ENCODE measurements around the gene CPNE5. TPM values are rescaled to one million over a fixed set of nuclear protein-coding genes. Genes with fewer than 3 reads are reported as not detected.

Gene CPNE5
- total RNA-seq, 4 donors from 2014 or later = 0.39 to 3.0 (median 1.4) TPM

GRCh38 chr6:36716476-36717093 lies 122.7 kb downstream of the CPNE5 start:
- TF ChIP-seq EP300 (IDR thresholded peaks at IDR 0.05) (no peak), CTCF (IDR thresholded peaks at IDR 0.05) (no peak), POLR2A (IDR thresholded peaks at IDR 0.05) (no peak)
- Histone ChIP-seq H3K36me3 (no peaks in the 10 kb centered on the region), H3K4me3 (no peak overlapping the region), H3K4me1 (no peaks in the 10 kb centered on the region), H3K9me3 (no peaks in the 10 kb centered on the region), H3K27ac (no peak overlapping the region), H3K27me3 (no peaks in the 10 kb centered on the region)
- 78 to 82% methylated on average over 8 of the region's 8 CpGs for WGBS, 2 donors
- no peak for DNase-seq (ENCODE audit: low spot score in 2 of 2)

- DNase-seq (ENCODE audit: low spot score in 2 of 2) = no peak
- TF ChIP-seq CTCF (IDR thresholded peaks at IDR 0.05) (no peak), EP300 (IDR thresholded peaks at IDR 0.05) (no peak), POLR2A (IDR thresholded peaks at IDR 0.05) (no peak)
These were observed 123.8 kb downstream of the CPNE5 start for GRCh38 chr6:36715469-36715868.

GRCh38 chr6:36714511-36714910 lies 124.7 kb downstream of the CPNE5 start:
- Histone ChIP-seq H3K4me1 (no peaks in the 10 kb centered on the region), H3K4me3 (no peak overlapping the region), H3K27ac (no peak overlapping the region), H3K27me3 (no peaks in the 10 kb centered on the region), H3K9me3 (no peaks in the 10 kb centered on the region), H3K36me3 (no peaks in the 10 kb centered on the region)
- 78 to 88% methylated on average over 10 of the region's 10 CpGs for WGBS, 2 donors
- DNase-seq (ENCODE audit: low spot score in 2 of 2) = no peak
- no peak for TF ChIP-seq CTCF (IDR thresholded peaks at IDR 0.05)
- no peak for TF ChIP-seq EP300 (IDR thresholded peaks at IDR 0.05)
- no peak for TF ChIP-seq POLR2A (IDR thresholded peaks at IDR 0.05)

More at GRCh38 chr6:36715469-36715868, 123.8 kb downstream of the CPNE5 start:
- no peak overlapping the region for H3K27ac ChIP-seq
- no peaks in the 10 kb centered on the region for H3K27me3 ChIP-seq
- no peak overlapping the region for H3K4me3 ChIP-seq
- H3K9me3 ChIP-seq = no peaks in the 10 kb centered on the region
- H3K36me3 ChIP-seq = no peaks in the 10 kb centered on the region
- H3K4me1 ChIP-seq = no peaks in the 10 kb centered on the region
- 70 to 79% methylated on average over 7 of the region's 7 CpGs for WGBS, 2 donors

- Histone ChIP-seq H3K9me3 (no peaks in the 10 kb centered on the region), H3K27me3 (no peaks in the 10 kb centered on the region), H3K4me3 (no peak overlapping the region), H3K27ac (no peak overlapping the region), H3K36me3 (no peaks in the 10 kb centered on the region), H3K4me1 (no peaks in the 10 kb centered on the region)
- TF ChIP-seq EP300 (IDR thresholded peaks at IDR 0.05) (no peak), POLR2A (IDR thresholded peaks at IDR 0.05) (no peak), CTCF (IDR thresholded peaks at IDR 0.05) (no peak)
- 80 to 84% methylated on average over 8 of the region's 8 CpGs for WGBS, 2 donors
- no peak for DNase-seq (ENCODE audit: low spot score in 2 of 2)
These were observed 125.4 kb downstream of the CPNE5 start for GRCh38 chr6:36713846-36714245.

- Histone ChIP-seq H3K36me3 (no peaks in the 10 kb centered on the region), H3K27me3 (no peaks in the 10 kb centered on the region), H3K27ac (no peak overlapping the region), H3K9me3 (no peaks in the 10 kb centered on the region), H3K4me3 (no peak overlapping the region), H3K4me1 (no peaks in the 10 kb centered on the region)
- no peak for TF ChIP-seq POLR2A (IDR thresholded peaks at IDR 0.05)
- no peak for TF ChIP-seq EP300 (IDR thresholded peaks at IDR 0.05)
- TF ChIP-seq CTCF (IDR thresholded peaks at IDR 0.05) = no peak
- 45 to 63% methylated on average over 4 of the region's 4 CpGs for WGBS, 2 donors
- no peak for DNase-seq (ENCODE audit: low spot score in 2 of 2)
These were observed 126.4 kb downstream of the CPNE5 start for GRCh38 chr6:36712816-36713215.
